ENCODE data around the gene UBE4B.
A peak's percentile ranks its signal among the peaks of the same experiment; 100 is the strongest.

DNA sequence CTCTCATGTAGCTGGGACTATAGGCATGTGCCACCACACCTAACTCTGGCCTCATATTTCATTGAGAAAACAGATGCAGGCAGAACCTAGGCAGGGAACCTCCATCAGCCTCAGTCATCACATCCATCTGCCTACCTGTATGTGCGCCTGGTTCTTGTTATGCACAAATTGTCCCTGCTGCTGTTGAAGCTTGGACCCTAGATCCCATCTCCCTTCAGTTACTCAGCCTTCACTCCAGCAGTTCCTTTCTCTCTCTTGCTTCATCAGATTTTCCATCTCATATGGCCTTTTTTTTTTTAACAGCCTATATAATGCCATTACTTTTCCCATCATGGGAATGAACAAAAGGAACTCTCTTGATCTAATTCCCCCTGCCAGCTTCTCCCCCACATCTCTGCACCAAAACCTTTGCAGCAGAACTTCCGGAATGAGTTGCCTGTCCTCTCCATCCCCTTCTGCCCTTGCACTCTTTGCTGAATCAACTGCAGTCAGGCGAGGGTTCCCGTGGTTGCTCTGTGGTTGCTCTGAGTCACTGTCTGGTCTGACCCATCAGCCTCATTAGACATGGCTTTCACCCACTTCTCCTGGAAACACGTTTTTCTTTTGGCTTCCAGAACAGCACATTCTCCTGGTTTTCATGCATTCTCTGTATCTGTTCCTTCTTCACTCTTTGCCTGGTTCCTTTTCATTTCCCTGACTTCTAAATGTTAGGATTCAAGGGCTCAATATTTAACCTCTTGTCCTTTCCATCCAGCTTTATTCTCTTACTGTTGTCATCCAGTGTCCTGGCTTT is 41.5 kb downstream of the UBE4B start:
- TF ChIP-seq, protein P1, sequence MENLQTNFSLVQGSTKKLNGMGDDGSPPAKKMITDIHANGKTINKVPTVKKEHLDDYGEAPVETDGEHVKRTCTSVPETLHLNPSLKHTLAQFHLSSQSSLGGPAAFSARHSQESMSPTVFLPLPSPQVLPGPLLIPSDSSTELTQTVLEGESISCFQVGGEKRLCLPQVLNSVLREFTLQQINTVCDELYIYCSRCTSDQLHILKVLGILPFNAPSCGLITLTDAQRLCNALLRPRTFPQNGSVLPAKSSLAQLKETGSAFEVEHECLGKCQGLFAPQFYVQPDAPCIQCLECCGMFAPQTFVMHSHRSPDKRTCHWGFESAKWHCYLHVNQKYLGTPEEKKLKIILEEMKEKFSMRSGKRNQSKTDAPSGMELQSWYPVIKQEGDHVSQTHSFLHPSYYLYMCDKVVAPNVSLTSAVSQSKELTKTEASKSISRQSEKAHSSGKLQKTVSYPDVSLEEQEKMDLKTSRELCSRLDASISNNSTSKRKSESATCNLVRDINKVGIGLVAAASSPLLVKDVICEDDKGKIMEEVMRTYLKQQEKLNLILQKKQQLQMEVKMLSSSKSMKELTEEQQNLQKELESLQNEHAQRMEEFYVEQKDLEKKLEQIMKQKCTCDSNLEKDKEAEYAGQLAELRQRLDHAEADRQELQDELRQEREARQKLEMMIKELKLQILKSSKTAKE (IDR thresholded peaks at IDR 0.05; ENCODE audit: low read depth, poor library complexity, severe bottlenecking): peak; percentile 21
- TF ChIP-seq TAF1 (IDR thresholded peaks at IDR 0.05; ENCODE audit: borderline replicate concordance, low read depth, low read length) (no peak), EZH2 (IDR thresholded peaks at IDR 0.05; ENCODE audit: borderline replicate concordance, control insufficient read depth, low read depth, low read length) (no peak), ESRRA (IDR thresholded peaks at IDR 0.05; ENCODE audit: low read length) (no peak), EP300 (IDR thresholded peaks at IDR 0.05; ENCODE audit: borderline replicate concordance in 1 of 2, control insufficient read depth in 1 of 2, low read depth in 2 of 2, low read length in 2 of 2) (no peak)
- TF ChIP-seq, protein P2, sequence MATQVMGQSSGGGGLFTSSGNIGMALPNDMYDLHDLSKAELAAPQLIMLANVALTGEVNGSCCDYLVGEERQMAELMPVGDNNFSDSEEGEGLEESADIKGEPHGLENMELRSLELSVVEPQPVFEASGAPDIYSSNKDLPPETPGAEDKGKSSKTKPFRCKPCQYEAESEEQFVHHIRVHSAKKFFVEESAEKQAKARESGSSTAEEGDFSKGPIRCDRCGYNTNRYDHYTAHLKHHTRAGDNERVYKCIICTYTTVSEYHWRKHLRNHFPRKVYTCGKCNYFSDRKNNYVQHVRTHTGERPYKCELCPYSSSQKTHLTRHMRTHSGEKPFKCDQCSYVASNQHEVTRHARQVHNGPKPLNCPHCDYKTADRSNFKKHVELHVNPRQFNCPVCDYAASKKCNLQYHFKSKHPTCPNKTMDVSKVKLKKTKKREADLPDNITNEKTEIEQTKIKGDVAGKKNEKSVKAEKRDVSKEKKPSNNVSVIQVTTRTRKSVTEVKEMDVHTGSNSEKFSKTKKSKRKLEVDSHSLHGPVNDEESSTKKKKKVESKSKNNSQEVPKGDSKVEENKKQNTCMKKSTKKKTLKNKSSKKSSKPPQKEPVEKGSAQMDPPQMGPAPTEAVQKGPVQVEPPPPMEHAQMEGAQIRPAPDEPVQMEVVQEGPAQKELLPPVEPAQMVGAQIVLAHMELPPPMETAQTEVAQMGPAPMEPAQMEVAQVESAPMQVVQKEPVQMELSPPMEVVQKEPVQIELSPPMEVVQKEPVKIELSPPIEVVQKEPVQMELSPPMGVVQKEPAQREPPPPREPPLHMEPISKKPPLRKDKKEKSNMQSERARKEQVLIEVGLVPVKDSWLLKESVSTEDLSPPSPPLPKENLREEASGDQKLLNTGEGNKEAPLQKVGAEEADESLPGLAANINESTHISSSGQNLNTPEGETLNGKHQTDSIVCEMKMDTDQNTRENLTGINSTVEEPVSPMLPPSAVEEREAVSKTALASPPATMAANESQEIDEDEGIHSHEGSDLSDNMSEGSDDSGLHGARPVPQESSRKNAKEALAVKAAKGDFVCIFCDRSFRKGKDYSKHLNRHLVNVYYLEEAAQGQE (IDR thresholded peaks at IDR 0.05; ENCODE audit: low read depth, low read length): no peak
